DMS153 treated with DMSO at 0.1 percent for 48 hours (cell line): Measurements from ENCODE around the gene CDH20.

Experiments
- DNase-seq: peaks from one replicate; lab custom pipeline; 2025; ENCODE audit not compliant: unreplicated experiment; lab: John Stamatoyannopoulos, UW

CDH20 gene

DNA sequence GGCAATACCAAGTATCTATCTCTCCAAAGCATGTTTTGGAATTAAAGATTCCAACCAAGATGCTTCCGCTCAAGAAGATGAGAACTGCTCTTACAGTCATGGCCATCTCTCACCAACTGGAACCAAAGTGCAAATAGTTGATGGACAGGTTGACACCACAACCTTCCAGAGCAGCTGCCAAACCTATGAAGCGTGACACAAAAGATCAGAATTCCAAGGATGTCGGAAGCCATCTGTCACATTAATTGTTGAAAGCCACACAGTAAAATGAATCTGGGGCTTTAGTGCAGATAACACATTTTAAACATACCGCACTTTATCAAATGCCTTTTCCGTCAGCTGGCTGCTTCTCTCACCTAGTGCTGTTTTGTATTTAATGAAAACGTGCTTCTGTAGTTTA is 195.7 kb downstream of the CDH20 start:
- DNase-seq, result no peak

DNA sequence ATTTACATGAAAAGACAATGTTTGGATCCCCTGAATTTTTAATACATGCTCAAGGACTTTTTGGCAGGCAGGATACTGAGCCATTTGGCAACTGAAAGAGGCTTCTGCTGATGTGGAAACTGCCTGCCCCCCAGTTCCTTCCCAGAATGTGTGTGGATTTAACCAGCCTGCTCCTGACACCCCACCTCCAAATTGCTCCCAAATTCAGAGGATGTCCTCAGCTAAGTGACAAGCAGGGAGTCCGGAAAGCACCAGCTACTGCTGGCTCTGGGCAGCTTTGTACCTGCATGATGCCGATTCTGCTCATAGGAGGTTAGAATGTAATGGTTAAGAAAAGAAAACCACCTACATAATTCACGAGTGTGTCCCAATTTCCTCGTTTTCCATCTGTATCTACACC is 197.5 kb downstream of the CDH20 start:
- no peak for DNase-seq

DNA sequence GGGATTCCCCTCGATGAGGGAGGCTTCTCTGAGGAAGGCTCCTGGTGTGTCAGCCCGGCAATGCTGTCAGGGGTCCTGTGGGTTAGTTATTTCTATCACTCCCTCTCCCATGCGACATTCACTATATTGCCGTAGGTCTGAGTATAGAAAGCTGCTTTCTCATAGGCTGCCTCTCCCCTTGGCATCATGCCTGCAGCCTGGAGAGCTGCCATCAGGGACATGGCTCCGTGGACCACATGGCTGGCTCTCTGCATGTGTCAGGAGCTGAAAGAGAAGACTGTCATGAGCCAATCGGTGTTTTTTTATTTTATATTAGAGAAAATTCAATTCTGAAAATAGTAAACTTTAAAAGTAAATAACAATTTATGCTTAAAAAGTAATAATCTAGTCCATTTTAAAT is 198.0 kb downstream of the CDH20 start:
- DNase-seq, result no peak

DNA sequence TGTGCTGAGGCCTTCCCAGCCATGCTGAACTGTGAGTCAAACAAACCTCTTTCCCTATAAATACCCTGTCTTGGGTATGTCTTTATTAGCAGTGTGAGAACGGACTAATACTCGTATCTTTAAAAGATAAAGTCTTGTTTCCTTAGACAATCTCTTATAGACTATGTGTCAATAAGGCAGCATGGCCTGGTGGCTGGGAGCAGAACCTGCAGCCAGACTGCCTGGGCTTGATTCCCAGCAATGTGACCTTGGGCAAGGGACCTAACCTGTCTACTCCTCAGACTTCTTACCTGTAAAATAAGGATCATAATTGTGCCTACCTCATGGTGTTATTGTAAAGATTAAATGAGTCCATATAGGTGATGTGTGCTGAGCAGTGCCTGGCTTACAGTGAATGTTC is 198.7 kb downstream of the CDH20 start:
- DNase-seq, result no peak

DNA sequence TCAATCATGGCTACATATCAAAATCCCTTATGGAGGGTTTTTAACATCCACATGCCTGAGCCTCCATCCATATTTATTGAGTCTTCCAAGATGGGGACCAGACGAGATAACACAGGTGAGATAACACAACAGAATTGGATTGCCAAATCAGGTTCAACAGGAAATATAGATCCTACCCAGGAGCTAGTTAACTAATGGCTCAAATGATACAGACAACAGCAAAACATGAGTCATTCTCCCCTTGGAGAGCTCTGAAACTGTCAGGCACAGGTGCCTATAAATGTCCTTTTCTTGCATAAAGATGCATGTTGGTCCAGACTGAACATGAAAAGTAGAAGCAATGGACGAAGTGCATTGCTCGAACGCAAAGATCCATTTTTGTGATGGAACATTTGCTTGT is 202.2 kb downstream of the CDH20 start:
- no peak for DNase-seq

DNA sequence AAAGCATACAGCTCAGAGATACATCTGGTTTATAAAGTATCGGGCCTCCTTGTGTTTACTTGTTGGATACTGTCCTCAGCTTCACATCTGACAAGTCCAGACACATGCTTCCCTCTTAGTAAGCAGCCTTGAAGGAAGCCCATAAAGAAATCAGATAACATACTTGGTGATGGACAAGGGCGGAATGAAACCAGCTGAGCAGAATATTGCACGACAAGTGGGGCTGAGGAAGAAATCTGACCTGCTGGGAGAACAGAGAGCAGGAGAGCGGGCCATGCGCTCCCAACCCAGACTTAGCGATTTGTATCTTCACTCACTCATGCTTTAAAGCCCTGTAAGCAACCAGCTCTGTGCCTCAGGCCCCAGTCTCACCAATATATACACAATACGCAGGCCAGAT is 208.4 kb downstream of the CDH20 start:
- no peak for DNase-seq

DNA sequence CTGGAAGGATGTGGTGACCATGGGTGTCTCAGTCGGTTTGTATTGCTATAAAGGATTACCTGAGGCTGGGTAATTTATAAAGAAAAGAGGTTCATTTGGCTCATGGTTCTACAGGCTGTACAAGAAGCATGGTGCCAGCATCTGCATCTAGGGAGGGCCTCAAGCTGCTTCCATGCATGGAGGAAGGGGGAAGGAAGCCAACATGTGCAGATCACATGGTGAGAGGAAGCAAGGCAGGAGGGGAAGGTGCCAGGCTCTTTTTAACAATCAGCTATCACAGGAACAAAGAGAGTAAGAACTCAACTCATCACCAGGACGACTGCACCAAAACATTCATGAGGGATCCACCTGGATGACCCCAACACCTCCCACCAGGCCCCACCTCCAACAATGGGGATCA is 209.4 kb downstream of the CDH20 start:
- no peak for DNase-seq

DNA sequence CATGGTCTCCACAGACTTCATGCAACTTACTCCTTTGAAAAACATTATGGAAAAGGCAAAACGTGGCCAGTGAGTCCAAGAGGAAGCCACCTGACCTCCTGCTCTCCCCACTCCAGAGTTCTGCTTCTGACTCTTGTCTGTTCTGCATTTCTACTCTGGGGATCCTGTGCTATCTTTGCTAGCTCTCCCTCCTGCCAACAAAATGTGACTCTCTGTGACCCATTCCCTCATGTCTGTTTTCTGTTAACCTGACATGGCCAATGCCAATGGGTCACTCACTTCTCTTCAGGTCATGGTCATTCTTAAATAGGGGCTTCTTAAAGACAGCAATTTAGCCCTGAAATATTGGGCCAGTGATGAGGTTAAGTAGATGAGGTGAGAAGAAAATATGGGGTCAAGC is 210.3 kb downstream of the CDH20 start:
- DNase-seq, result no peak

DNA sequence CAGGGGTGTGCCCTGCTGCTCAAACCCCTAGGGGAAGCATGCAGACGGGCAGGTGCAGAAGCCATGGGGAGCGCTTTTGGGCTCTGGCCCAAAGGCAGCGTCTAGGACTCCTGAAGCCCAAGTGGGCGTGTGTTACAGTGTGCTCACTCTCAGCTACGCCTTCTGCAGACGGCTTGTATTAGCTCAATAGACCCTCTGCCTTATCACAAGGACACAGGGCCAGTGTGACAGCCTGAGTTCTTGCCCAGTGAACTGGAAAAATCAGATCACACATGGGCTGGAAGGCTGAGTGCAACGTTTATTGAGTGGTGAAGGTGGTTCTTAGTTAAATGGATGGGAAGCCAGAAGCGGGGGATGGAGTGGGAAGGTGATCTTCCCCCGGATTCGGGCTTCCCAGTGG is 210.9 kb downstream of the CDH20 start:
- no peak for DNase-seq

DNA sequence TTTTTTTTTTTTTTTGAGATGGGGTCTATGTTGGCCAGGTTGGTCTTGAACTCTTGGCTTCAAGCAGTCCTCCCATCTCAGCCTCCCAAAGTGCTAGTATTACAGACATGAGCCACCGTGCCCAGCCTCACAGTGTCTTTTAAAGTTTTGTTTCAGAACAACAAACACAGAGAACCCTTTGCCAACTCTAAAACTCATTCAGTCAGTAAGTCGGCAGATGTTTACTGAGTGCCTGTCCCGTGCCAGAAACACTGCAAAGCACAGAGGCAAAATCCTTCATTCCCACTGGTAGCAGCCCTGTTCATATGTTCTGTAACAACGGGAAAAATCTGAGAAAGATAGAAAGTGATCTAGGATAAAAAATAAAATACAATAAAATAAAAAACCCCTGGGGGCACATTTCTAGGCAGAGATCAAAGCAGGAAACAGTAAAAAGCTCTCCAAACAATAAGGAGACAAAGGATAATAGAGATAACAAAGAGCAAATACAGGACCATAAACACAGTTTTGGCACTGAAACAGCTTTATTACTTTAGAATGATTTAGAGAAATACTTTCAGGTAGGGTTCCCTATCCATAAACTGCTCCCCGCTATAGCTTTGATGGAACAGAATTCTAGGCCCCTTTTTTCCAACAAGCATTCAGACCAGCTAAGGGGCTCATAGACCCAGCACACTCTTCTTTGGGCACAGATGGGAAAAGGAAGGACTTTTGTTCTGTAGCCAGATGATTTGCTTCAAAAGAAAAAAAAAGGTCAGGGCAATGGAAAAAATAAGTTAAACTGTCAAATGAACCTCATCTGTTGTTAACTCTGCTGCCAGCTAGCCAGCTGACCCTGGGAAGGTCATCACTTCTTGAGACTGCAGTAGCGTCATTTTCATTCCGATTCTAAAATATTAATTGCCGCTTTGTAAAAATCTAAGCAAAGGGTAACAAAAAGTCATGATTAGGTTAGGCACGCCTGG is 212.3 kb downstream of the CDH20 start:
- DNase-seq, result no peak

DNA sequence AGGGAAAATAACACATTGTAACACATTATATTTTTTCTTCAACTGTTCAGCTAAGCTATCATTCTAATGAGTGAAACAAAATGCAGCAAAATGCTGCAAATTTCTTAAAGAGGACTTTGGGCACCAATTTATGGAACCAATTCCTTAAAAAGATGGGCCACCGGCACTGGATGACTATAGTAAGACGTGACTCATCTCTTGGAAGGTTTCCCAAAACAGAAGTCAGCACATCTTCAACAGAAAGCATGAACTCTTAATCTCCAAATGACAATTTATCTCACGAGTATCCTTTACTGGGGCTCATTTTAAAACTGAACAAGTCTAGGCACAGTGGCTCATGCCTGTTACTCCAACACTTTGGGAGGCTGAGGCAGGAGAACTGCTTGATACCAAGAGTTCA is 213.4 kb downstream of the CDH20 start:
- DNase-seq, result no peak

DNA sequence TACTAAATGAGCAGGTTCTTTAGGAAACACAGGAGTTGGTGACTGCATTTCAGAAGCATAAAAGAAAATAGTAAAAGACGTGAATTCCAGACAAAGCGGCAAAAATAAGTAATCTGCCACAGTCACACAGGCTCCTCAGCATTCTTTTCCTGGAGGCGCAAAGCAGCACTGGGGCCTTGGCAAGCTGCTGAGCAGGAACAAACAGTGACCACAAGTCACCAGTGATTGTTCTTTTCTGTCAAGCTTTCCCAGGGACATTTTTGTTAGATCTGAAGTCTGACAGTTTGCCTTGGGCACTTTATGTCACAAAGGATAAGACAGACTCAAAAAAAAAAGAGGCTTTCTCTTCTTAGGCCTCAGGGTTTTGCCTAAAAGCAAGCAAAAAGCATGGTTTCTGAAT is 216.2 kb downstream of the CDH20 start:
- DNase-seq, result no peak

DNA sequence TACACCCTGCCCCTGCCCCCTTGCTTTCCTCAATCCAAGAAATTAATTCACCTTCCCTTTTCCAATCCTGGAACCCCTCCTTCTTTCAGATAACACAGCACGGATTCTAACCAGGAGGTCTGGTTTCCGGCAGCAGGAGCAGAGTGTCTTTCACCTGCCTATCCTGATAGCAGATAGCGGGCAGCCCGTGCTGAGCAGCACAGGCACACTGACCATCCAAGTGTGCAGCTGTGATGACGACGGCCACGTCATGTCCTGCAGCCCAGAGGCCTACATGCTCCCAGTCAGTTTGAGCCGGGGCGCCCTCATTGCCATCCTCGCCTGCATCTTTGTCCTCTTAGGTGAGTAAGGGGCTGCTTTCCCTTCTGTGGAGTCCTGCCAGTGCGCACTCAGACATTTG is 216.7 kb downstream of the CDH20 start:
- no peak for DNase-seq

DNA sequence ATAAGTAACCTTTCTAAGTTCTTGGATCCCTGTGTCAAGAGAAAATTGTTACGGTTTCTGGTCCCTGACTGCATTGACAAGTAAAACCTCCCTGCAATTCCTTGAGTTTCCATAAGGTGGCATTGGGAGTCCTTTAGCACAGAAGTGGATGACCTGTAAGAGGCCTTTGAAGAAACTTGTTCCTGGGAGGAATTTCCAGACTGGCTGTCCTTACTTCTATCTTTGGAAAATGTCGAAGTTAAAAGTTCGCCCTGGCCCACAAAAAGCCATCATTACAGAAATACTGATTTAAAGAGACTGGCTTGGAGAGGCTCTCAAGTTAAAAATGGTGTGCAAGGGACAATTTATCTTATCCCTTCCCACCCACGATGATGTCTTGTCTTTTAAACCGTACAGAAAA is 218.4 kb downstream of the CDH20 start:
- DNase-seq, result peak; percentile 56

DNA sequence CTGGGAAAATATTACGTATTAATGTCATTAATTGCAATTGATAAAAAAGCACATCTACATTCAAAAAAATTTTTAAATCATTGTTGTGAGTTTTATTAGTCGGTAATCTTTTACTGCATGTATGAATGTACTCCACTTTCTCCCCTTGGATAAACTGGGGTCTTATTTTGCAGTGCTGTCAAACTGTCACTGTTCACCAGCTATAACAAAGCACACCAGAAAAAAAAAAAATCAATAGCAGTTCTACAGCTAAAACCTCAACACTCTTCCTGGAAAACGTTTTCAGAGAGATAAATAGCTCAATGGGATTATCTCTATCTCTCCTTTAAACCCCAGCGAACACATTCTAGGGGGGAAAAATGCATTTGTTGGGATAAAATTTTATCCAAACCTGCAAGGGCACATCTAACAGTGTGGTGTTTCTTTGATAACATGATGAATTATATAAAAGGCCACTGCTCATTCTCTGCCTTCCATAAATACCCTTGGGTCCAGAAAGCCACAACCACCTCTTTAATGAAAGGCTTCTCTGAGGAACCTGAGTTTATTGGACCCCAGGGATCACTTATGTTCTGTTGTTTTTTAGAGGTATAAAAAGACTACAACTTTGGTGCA is 219.9 kb downstream of the CDH20 start:
- no peak for DNase-seq

DNA sequence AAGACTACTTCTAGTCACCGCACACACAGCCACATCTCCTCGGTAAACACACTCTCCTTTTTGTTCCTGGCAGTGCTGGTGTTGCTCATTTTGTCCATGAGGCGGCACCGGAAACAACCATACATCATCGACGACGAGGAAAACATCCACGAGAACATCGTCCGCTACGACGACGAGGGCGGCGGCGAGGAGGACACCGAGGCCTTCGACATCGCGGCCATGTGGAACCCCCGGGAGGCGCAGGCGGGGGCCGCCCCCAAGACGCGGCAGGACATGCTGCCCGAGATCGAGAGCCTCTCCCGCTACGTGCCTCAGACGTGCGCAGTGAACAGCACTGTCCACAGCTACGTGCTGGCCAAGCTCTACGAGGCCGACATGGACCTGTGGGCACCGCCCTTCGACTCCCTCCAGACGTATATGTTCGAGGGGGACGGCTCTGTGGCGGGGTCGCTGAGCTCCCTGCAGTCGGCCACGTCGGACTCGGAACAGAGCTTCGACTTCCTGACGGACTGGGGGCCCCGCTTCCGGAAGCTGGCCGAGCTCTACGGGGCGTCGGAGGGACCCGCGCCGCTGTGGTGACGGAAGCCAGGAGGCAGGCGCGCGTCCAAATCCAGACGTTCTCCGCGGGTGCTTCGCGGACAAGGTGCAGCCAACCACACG is 221.0 kb downstream of the CDH20 start:
- DNase-seq, result no peak

DNA sequence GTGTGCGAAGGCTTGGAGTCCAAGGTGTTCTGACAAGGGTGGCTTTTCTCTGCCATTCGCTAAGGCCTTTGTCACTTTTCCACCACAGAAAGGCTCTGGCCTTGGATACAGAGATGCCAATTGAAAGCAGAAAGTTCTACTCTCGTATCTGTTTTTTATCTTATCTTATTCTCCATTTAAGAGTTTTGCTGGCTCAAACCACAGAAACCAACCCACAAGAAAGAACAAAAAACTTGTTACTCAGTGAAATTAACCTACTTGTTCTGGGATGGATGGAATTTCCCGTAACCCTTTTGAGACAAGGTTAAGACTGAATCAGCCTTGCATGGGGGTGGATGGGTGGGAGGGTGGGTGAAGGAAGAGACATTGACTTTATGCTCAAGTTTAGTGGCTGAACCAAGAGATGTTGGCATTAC is 221.7 kb downstream of the CDH20 start:
- no peak for DNase-seq

DNA sequence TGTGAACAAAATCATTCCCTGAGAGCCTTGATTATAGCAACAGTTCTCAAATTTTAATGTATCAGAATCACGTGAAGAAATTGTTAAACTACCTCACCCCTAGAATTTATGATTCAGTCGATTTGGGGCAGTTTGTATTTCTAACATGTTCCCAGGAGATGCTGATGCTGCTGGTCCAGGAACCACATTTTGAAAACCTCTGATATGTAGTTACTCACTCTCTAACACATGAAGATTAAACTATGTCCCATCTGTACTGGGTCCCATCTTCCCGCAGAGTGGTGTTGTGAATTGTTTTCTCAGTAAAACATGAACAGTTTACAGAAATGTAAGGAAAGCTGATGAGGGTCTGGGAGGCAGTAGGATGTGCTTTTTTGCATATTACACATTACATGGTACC is 223.1 kb downstream of the CDH20 start:
- DNase-seq, result no peak

DNA sequence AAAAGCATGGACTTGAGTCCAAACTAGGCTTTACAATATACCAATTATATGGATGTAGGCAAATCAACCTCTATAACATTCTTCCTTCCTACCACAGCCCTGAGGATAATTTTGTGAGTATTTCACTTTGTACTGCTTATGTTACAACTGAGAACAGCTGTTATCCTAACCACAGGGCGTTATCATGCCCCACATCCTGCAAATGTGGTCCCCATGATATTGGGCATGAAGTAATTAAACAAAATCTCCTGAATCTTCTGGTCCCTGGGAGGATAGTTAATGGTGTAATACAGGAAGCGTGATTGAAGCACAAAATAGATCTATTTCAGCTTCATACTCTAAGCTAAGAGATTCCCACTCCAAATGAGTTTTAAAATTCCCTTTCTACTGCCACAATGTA is 223.6 kb downstream of the CDH20 start:
- no peak for DNase-seq

DNA sequence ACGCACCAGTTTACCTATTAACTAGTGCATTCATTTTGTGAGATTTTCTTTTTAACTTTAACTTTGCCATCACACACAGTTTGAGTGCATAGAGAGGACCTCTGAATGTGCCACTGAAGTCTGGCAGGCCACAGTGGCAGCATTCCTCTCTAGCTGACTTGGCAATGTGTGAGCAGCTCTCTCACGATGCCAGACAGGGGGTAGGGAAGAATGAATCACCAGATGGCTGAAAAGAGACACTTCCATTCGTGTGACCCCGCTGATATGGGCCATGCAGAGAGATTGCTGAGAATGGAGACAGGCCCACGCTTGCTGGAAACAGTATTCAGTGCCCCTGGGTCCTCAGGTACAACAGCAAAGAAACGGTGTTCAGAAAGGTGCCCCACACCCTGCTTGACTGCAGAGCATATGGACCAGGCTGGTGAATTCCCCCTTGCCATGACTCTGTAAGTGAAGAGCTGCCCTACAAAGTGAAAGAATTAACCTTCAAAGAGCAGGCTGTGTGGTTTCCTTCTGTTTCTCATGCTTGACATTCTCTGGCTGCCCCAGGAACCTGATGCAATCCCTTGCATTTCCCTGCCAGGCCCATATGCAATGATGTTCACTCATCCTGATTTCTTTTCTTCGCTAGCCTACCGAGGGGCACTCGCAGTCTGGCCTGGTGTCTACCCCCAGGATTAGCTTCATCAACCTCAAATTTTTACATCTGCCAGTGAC is 236.1 kb downstream of the CDH20 start:
- DNase-seq, result no peak

DNA sequence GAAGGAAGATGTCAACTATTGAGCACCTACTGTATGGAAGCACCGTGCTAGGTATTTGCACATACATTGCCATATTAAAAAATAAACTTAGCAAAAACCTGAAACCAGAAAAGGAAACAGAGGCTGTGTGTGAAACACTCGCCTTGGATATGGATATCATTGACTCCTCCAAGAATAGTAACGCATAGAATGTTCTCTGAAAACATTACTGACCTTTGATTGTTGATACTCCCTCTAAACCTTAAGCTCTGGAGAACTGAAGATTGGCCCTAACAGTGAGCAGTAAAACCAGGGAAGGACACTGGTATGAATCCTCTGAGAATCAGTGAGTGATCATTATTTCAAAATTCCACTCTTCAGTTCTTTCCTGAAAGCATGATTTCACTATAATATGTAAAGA is 236.8 kb downstream of the CDH20 start:
- no peak for DNase-seq
